ENCODE results near the gene POLR2L.

- TF ChIP-seq EZH2 (IDR thresholded peaks at IDR 0.05; ENCODE audit: insufficient read depth, poor library complexity, severe bottlenecking) (no peak), EZH2phosphoT487 (IDR thresholded peaks at IDR 0.05; ENCODE audit: insufficient read depth, low read depth) (no peak)
Measured at GRCh38 chr11:868802-869201, 26.5 kb upstream of the POLR2L start.

All from GM23248 (cell line).